Measurements from ENCODE around the gene ADGRL2.

The ADGRL2 gene

GRCh38 chr1:81921851-81922462 lies 121.2 kb downstream of the ADGRL2 start:
- no peak overlapping the region for H3K27ac ChIP-seq
- TF ChIP-seq, protein P1, sequence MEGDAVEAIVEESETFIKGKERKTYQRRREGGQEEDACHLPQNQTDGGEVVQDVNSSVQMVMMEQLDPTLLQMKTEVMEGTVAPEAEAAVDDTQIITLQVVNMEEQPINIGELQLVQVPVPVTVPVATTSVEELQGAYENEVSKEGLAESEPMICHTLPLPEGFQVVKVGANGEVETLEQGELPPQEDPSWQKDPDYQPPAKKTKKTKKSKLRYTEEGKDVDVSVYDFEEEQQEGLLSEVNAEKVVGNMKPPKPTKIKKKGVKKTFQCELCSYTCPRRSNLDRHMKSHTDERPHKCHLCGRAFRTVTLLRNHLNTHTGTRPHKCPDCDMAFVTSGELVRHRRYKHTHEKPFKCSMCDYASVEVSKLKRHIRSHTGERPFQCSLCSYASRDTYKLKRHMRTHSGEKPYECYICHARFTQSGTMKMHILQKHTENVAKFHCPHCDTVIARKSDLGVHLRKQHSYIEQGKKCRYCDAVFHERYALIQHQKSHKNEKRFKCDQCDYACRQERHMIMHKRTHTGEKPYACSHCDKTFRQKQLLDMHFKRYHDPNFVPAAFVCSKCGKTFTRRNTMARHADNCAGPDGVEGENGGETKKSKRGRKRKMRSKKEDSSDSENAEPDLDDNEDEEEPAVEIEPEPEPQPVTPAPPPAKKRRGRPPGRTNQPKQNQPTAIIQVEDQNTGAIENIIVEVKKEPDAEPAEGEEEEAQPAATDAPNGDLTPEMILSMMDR (IDR thresholded peaks at IDR 0.05), result no peak
- TF ChIP-seq ZFX (IDR thresholded peaks at IDR 0.05; ENCODE audit: borderline replicate concordance), result no peak

DNA sequence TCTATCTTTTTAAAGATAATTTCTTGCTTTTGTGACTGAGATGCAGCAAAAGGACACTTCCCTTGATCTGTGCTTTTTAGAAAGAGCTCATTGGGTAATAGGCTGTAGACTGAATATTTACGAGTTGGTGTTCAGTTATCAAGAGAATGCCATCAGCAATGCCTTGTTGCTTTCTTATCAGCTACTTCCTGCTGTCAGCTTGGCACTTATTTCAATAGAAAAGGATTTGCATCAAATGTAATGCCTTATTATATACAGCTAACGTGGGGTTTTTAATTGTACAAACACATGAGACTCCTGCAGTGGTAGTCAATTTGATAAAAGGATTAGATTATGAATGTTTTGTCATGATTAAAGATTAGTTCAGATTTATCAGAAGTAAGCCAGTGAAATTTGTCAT lies 122.2 kb downstream of the ADGRL2 start:
- no peak overlapping the region for H3K27ac ChIP-seq
- TF ChIP-seq ZFX (IDR thresholded peaks at IDR 0.05; ENCODE audit: borderline replicate concordance), result no peak

- no peak overlapping the region for H3K27ac ChIP-seq
- TF ChIP-seq ZFX (IDR thresholded peaks at IDR 0.05; ENCODE audit: borderline replicate concordance), result no peak
- TF ChIP-seq, protein P1 (IDR thresholded peaks at IDR 0.05), result no peak
These were observed 128.4 kb downstream of the ADGRL2 start for GRCh38 chr1:81929106-81929505.

- no peak overlapping the region for H3K27ac ChIP-seq
- TF ChIP-seq, protein P1 (IDR thresholded peaks at IDR 0.05), result no peak
- no peak for TF ChIP-seq ZFX (IDR thresholded peaks at IDR 0.05; ENCODE audit: borderline replicate concordance)
These were observed 136.1 kb downstream of the ADGRL2 start for GRCh38 chr1:81936853-81937252.

- no peak overlapping the region for H3K27ac ChIP-seq
- no peak for TF ChIP-seq ZFX (IDR thresholded peaks at IDR 0.05; ENCODE audit: borderline replicate concordance)
- TF ChIP-seq, protein P1 (IDR thresholded peaks at IDR 0.05), result no peak
These were observed 137.2 kb downstream of the ADGRL2 start for GRCh38 chr1:81937791-81938450.

DNA sequence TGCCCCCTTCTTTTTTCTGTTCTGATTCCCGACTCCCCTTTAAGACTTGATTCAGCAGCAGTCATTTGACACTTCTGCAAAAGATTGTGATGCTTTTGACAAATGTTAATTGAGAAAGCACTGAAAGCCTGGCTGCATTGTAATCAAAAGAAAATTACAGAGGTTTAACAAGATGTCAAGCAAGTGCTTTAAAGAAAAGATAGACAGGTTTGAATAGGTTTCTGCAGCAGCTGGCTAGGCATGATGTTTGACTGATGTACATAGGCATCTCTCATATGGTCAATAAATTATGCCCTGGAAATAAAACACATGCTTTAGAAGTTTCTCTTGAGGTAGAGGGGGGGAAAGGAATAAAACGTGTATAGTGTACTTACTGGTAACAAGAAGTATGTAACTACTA lies 147.8 kb downstream of the ADGRL2 start:
- no peak overlapping the region for H3K27ac ChIP-seq
- TF ChIP-seq, protein P1 (IDR thresholded peaks at IDR 0.05), result no peak
- no peak for TF ChIP-seq ZFX (IDR thresholded peaks at IDR 0.05; ENCODE audit: borderline replicate concordance)

DNA sequence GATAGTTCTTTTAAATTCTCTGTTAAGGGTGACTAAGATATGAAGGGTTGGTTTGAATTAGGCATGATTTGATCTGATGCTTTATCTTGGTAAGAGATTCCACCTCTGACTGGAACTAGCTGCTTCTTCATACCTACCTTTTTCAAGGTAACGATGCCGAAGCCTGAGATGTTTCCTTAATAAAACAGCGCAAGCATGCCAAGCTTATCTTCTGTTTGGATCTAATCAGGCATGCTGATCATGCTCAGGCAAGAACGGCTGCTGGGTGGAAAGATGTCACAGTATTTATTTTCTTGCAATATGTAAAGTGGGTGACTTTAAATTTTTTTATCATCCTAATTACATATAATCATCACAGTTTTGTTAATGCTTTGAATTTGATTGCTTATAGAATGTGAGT lies 148.7 kb downstream of the ADGRL2 start:
- TF ChIP-seq ZFX (IDR thresholded peaks at IDR 0.05; ENCODE audit: borderline replicate concordance), result no peak
- TF ChIP-seq, protein P1 (IDR thresholded peaks at IDR 0.05), result no peak
- no peak overlapping the region for H3K27ac ChIP-seq

Measured in 22Rv1 (cell line).